K562 (cell line): Measurements from ENCODE around the gene ZBTB9. TPM values are rescaled to one million over a fixed set of nuclear protein-coding genes. Genes with fewer than 3 reads are reported as not detected.

Experiments
- HNRNPUL1 ChIP-seq: fragments of 200-400 bp; formaldehyde crosslinking; IDR thresholded peaks from 2 replicates; pipeline ENCODE4 v1.6.1; 2017; ENCODE audit warnings: low read length
- RBFOX2 ChIP-seq: fragments of 200-400 bp; formaldehyde crosslinking; IDR thresholded peaks from 2 replicates; pipeline ENCODE4 v1.6.1; 2017; ENCODE audit warnings: low read depth, mild to moderate bottlenecking, low read length, moderate library complexity
- TRIM25 ChIP-seq: fragments of 450-650 bp; IDR thresholded peaks from 2 replicates; pipeline ENCODE4 v1.7.0; 2016; ENCODE audit warnings: borderline replicate concordance
- polyA plus RNA-seq, 8 experiments: library from polyadenylated mRNA; depleted of rRNA in 4 of 8; stranded (reverse) in 5 of 8; unstranded in 3 of 8; fragments of >200 nt; fragmentation: Nextera tagmentation in 2 of 8; fragmentation: Illumina TruSeq in 1 of 8; extraction: Ambion mirVana in 2 of 8; extraction: Trizol in 1 of 8; gene quantifications; 2 replicates each; pipeline versions ENCODE4 v1.2.1 to v1.2.3, GENCODE V29; 2011 to 2014; ENCODE audit warnings: inconsistent platforms in 1 of 8, missing spikeins in 1 of 8
- total RNA-seq, 7 experiments: library from RNA; depleted of rRNA in 6 of 7; stranded (reverse); fragments of >200 nt in 6 of 7; fragmentation: Illumina TruSeq in 2 of 7; extraction: Trizol in 2 of 7; gene quantifications; 2 replicates each; pipeline versions ENCODE4 v1.2.1 to v1.2.3, GENCODE V29; 2011 to 2021; ENCODE audit warnings: low replicate concordance in 1 of 7
- TF ChIP-seq, protein P1 (sequence below): fragments of 450-650 bp; IDR thresholded peaks from 2 replicates; pipeline ENCODE4 v1.6.1; 2016; ENCODE audit warnings: mild to moderate bottlenecking, moderate library complexity
- TF ChIP-seq, protein P2 (sequence below), 2 experiments: fragments of 450-650 bp in 1 of 2; sonication (generic) in 1 of 2; formaldehyde crosslinking; conservative IDR thresholded peaks; 2 replicates each; pipeline versions ENCODE4 v1.4.0 to v1.8.1; 2020 to 2022; ENCODE audit warnings: mild to moderate bottlenecking in 1 of 2, missing genetic modification reagents in 1 of 2
- TF ChIP-seq, protein P3 (sequence below): sonication (generic); formaldehyde crosslinking; IDR thresholded peaks from 2 replicates; pipeline ENCODE4 v1.8.0; 2023; ENCODE audit warnings: missing genetic modification reagents, mild to moderate bottlenecking, borderline replicate concordance

Gene ZBTB9
- total and polyA plus RNA-seq, 9 of the 15 experiments (the other 6 are each of a cell fraction or from before 2014, with no cell fraction given), result 1.9 to 19.5 (median 10.4) TPM

- TF ChIP-seq, protein P1, sequence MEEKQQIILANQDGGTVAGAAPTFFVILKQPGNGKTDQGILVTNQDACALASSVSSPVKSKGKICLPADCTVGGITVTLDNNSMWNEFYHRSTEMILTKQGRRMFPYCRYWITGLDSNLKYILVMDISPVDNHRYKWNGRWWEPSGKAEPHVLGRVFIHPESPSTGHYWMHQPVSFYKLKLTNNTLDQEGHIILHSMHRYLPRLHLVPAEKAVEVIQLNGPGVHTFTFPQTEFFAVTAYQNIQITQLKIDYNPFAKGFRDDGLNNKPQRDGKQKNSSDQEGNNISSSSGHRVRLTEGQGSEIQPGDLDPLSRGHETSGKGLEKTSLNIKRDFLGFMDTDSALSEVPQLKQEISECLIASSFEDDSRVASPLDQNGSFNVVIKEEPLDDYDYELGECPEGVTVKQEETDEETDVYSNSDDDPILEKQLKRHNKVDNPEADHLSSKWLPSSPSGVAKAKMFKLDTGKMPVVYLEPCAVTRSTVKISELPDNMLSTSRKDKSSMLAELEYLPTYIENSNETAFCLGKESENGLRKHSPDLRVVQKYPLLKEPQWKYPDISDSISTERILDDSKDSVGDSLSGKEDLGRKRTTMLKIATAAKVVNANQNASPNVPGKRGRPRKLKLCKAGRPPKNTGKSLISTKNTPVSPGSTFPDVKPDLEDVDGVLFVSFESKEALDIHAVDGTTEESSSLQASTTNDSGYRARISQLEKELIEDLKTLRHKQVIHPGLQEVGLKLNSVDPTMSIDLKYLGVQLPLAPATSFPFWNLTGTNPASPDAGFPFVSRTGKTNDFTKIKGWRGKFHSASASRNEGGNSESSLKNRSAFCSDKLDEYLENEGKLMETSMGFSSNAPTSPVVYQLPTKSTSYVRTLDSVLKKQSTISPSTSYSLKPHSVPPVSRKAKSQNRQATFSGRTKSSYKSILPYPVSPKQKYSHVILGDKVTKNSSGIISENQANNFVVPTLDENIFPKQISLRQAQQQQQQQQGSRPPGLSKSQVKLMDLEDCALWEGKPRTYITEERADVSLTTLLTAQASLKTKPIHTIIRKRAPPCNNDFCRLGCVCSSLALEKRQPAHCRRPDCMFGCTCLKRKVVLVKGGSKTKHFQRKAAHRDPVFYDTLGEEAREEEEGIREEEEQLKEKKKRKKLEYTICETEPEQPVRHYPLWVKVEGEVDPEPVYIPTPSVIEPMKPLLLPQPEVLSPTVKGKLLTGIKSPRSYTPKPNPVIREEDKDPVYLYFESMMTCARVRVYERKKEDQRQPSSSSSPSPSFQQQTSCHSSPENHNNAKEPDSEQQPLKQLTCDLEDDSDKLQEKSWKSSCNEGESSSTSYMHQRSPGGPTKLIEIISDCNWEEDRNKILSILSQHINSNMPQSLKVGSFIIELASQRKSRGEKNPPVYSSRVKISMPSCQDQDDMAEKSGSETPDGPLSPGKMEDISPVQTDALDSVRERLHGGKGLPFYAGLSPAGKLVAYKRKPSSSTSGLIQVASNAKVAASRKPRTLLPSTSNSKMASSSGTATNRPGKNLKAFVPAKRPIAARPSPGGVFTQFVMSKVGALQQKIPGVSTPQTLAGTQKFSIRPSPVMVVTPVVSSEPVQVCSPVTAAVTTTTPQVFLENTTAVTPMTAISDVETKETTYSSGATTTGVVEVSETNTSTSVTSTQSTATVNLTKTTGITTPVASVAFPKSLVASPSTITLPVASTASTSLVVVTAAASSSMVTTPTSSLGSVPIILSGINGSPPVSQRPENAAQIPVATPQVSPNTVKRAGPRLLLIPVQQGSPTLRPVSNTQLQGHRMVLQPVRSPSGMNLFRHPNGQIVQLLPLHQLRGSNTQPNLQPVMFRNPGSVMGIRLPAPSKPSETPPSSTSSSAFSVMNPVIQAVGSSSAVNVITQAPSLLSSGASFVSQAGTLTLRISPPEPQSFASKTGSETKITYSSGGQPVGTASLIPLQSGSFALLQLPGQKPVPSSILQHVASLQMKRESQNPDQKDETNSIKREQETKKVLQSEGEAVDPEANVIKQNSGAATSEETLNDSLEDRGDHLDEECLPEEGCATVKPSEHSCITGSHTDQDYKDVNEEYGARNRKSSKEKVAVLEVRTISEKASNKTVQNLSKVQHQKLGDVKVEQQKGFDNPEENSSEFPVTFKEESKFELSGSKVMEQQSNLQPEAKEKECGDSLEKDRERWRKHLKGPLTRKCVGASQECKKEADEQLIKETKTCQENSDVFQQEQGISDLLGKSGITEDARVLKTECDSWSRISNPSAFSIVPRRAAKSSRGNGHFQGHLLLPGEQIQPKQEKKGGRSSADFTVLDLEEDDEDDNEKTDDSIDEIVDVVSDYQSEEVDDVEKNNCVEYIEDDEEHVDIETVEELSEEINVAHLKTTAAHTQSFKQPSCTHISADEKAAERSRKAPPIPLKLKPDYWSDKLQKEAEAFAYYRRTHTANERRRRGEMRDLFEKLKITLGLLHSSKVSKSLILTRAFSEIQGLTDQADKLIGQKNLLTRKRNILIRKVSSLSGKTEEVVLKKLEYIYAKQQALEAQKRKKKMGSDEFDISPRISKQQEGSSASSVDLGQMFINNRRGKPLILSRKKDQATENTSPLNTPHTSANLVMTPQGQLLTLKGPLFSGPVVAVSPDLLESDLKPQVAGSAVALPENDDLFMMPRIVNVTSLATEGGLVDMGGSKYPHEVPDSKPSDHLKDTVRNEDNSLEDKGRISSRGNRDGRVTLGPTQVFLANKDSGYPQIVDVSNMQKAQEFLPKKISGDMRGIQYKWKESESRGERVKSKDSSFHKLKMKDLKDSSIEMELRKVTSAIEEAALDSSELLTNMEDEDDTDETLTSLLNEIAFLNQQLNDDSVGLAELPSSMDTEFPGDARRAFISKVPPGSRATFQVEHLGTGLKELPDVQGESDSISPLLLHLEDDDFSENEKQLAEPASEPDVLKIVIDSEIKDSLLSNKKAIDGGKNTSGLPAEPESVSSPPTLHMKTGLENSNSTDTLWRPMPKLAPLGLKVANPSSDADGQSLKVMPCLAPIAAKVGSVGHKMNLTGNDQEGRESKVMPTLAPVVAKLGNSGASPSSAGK, result peak; percentile 70
- TF ChIP-seq TRIM25 (no peak), HNRNPUL1 (no peak), RBFOX2 (0 out of 2 replicates have a peak, but pooled peaks have one; percentile 23)
- TF ChIP-seq, protein P2, sequence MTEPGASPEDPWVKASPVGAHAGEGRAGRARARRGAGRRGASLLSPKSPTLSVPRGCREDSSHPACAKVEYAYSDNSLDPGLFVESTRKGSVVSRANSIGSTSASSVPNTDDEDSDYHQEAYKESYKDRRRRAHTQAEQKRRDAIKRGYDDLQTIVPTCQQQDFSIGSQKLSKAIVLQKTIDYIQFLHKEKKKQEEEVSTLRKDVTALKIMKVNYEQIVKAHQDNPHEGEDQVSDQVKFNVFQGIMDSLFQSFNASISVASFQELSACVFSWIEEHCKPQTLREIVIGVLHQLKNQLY (CRISPR knock-in tag; conservative IDR thresholded peaks at IDR 0.05), result 0 out of 4 replicates have a peak, but pooled peaks of 1 of the 2 experiments have one; percentile 70
- TF ChIP-seq, protein P3, sequence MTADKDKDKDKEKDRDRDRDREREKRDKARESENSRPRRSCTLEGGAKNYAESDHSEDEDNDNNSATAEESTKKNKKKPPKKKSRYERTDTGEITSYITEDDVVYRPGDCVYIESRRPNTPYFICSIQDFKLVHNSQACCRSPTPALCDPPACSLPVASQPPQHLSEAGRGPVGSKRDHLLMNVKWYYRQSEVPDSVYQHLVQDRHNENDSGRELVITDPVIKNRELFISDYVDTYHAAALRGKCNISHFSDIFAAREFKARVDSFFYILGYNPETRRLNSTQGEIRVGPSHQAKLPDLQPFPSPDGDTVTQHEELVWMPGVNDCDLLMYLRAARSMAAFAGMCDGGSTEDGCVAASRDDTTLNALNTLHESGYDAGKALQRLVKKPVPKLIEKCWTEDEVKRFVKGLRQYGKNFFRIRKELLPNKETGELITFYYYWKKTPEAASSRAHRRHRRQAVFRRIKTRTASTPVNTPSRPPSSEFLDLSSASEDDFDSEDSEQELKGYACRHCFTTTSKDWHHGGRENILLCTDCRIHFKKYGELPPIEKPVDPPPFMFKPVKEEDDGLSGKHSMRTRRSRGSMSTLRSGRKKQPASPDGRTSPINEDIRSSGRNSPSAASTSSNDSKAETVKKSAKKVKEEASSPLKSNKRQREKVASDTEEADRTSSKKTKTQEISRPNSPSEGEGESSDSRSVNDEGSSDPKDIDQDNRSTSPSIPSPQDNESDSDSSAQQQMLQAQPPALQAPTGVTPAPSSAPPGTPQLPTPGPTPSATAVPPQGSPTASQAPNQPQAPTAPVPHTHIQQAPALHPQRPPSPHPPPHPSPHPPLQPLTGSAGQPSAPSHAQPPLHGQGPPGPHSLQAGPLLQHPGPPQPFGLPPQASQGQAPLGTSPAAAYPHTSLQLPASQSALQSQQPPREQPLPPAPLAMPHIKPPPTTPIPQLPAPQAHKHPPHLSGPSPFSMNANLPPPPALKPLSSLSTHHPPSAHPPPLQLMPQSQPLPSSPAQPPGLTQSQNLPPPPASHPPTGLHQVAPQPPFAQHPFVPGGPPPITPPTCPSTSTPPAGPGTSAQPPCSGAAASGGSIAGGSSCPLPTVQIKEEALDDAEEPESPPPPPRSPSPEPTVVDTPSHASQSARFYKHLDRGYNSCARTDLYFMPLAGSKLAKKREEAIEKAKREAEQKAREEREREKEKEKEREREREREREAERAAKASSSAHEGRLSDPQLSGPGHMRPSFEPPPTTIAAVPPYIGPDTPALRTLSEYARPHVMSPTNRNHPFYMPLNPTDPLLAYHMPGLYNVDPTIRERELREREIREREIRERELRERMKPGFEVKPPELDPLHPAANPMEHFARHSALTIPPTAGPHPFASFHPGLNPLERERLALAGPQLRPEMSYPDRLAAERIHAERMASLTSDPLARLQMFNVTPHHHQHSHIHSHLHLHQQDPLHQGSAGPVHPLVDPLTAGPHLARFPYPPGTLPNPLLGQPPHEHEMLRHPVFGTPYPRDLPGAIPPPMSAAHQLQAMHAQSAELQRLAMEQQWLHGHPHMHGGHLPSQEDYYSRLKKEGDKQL (CRISPR knock-in tag), result no peak
Observed at GRCh38 chr6:33440649-33441309, 13.6 kb upstream of the ZBTB9 start (continued).
